Esophagus squamous epithelium (tissue), 4 donors: Measurements from ENCODE around the gene GK2.

Experiments used
- CTCF ChIP-seq, 6 experiments: fragments of 450-650 bp in 4 of 6; fragments of 200-600 bp in 2 of 6; sonication (generic) in 2 of 6; IDR thresholded peaks; one replicate each; pipeline ENCODE4 v1.5.1; 2016 to 2019; ENCODE audit warnings: antibody characterized with exemption in 6 of 6, mild to moderate bottlenecking in 4 of 6, moderate library complexity in 4 of 6
- POLR2A ChIP-seq, 4 donors: fragments of 450-650 bp; IDR thresholded peaks; one replicate each; pipeline ENCODE4 v1.6.1; 2017; ENCODE audit warnings: antibody characterized with exemption in 4 of 4, mild to moderate bottlenecking in 4 of 4, moderate library complexity in 3 of 4

GRCh38 chr4:79450053-79450452, 42.0 kb upstream of the GK2 start:
- TF ChIP-seq CTCF (IDR thresholded peaks at IDR 0.05) (no peak), POLR2A (IDR thresholded peaks at IDR 0.05) (no peak)
